Measurements from ENCODE around the gene HIP1R.

Gene HIP1R

DNA sequence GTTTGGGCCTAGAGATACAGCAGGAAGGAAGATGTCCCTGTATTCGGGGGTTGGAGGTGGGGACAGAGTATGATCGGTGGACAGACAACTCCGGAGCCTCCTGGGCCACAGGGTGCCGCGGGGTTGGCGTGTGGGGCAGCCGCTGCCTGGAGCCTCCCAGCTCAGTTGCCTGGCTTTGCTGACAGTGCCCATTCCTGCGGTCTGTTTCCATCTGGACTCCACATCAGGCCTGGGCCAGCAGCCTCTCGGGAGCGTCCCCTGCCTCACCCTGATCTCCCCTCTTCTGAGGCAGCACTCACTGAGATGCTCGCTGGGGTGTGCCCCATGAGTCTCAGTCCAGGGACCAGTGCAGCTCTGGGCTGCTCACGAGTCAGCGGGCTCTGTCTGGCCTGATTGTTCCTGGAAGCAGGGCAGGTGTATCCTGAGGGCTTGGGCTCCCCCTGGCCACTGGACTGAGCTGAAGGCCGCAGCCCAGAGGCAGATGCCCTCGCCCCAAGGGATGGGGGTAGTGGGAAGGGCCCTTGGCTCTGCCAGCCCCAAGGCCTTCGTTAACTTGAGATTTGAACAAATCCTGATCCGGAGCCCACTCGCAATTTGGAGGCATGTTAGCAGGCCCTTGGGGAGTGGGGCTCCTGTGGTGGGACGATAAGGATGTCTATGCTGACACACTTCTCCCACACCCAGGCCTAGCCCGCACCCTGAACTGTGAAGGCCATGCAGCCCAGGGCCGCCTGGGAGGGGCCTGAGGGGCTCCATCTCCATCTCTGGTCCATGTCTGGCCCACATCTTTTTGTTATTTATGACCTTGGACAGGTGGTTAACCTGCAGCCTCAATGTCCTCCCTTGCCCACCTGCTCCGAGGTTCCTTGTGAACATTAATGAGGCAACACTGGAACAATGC, 7.5 kb downstream of the HIP1R start:
- in situ Hi-C loops (cut with MboI; ENCODE audit: low pct_unique_long_range_greater_than_20kb, low sequenced_read_pairs, unreplicated experiment) = loop anchor here (25.0 kb wide), 1 partner anchor 395 kb away; the partner anchor contains the start of genes MPHOSPH9 and MTRFR
- no peak for TF ChIP-seq CTCF (IDR thresholded peaks at IDR 0.05; ENCODE audit: extremely low read depth, insufficient read depth, missing control alignments)
- no peak for DNase-seq (ENCODE audit: low spot score)

DNA sequence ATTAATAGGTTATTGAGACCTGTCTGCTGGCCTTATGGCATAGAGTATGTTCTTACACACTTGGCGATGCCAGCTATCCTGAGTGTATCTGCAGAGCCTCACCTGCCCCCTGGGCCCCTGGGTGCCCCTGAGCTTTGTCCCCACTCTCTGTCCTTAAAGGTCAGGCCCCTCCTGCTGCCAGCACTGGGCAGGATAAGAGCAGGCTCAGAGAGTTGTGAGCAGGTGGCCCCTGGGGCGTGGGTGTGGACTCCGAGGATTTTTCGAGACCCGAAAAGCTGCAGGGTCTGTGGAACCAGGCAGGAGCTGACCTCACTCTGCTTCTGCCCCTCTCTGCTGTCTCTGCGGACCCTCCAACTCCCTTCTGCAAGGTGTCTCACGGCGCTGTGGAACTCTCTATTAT, 8.2 kb downstream of the HIP1R start:
- DNase-seq (ENCODE audit: low spot score) = no peak
- in situ Hi-C loops (cut with MboI; ENCODE audit: low pct_unique_long_range_greater_than_20kb, low sequenced_read_pairs, unreplicated experiment) = loop anchor here (25.0 kb wide), 1 partner anchor 394 kb away; the partner anchor contains the start of genes MPHOSPH9 and MTRFR
- no peak for TF ChIP-seq CTCF (IDR thresholded peaks at IDR 0.05; ENCODE audit: extremely low read depth, insufficient read depth, missing control alignments)

DNA sequence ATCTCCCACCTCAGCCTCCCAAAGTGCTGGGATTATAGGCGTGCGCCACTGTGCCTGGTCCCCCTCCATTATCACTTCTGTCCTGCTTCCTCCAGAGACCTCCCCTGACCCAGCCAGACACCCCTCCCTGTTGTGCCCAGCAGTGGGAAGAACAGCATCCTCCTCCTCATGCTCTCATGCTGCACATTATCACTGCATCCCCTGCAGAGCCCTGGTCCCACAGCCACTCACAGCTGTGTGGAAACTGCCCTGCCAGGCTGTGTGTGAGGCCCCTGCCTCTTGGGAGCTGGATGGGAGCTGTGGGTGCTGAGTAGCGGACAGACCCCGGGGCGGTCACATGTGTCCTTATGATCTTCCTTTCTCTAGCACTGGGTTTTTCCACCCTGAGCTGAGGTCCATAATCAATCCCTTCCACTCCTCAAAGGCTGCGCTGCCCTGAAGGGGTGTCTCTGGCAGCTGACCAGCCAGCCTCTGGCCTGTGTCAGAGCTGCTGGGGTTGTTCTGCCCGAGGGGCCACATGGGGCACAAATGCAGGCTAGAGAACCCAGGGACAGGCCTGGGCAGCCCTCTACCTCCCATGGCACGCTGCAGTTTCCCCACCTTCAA, 9.2 kb downstream of the HIP1R start:
- no peak for TF ChIP-seq CTCF (IDR thresholded peaks at IDR 0.05; ENCODE audit: extremely low read depth, insufficient read depth, missing control alignments)
- in situ Hi-C loops (cut with MboI; ENCODE audit: low pct_unique_long_range_greater_than_20kb, low sequenced_read_pairs, unreplicated experiment) = loop anchor here (25.0 kb wide), 1 partner anchor 393 kb away; the partner anchor contains the start of genes MPHOSPH9 and MTRFR

GRCh38 chr12:122845041-122845864, 10.0 kb downstream of the HIP1R start:
- in situ Hi-C loops (cut with MboI; ENCODE audit: low pct_unique_long_range_greater_than_20kb, low sequenced_read_pairs, unreplicated experiment) = loop anchor here (25.0 kb wide), 1 partner anchor 392 kb away; the partner anchor contains the start of genes MPHOSPH9 and MTRFR
- TF ChIP-seq CTCF (IDR thresholded peaks at IDR 0.05; ENCODE audit: extremely low read depth, insufficient read depth, missing control alignments) = no peak
- no peak for DNase-seq (ENCODE audit: low spot score)

More for the DNA sequence above, 9.2 kb downstream of the HIP1R start:
- no peak for DNase-seq (ENCODE audit: low spot score)

GRCh38 chr12:122845865-122846621, 10.8 kb downstream of the HIP1R start:
- DNase-seq (ENCODE audit: low spot score) = no peak
- TF ChIP-seq CTCF (IDR thresholded peaks at IDR 0.05; ENCODE audit: extremely low read depth, insufficient read depth, missing control alignments) = no peak
- in situ Hi-C loops (cut with MboI; ENCODE audit: low pct_unique_long_range_greater_than_20kb, low sequenced_read_pairs, unreplicated experiment) = loop anchor here (25.0 kb wide), 1 partner anchor 391 kb away; the partner anchor contains the start of genes MPHOSPH9 and MTRFR

All from GM13977 (cell line).